IMR-90 (cell line): ENCODE measurements around the gene SLCO3A1. TPM values are rescaled to one million over a fixed set of nuclear protein-coding genes. Genes with fewer than 3 reads are reported as not detected.

ENCODE experiments used
- ATAC-seq: fragments of 200-7000 bp; cut with Tn5 transposase; 2 replicates; pipeline ENCODE4 v1.9.1; 2020; ENCODE audit warnings: low read depth, mild to moderate bottlenecking, moderate library complexity
- BruUV-seq: library from RNA; stranded (reverse); fragments of 400-500 nt; replicated peaks from 2 replicates; lab custom pipeline; 2021; lab: Mats Ljungman, UMichigan
- CTCF ChIA-PET: fragments of 300-600 bp; formaldehyde crosslinking; extraction: SDS; loops from one replicate; lab custom pipeline; 2021; ENCODE audit warnings: antibody characterized with exemption; lab: Yijun Ruan, JAX
- POLR2A ChIA-PET: fragments of 300-600 bp; sonication (Branson Sonifier 250); formaldehyde crosslinking; loops from one replicate; lab custom pipeline; 2022; ENCODE audit warnings: antibody characterized with exemption; ENCODE audit not compliant: unreplicated experiment; lab: Charles Lee
- DNase-seq: peaks from one replicate; pipeline ENCODE4 v3.0.0; 2013
- H2AFZ ChIP-seq: replicated peaks from 2 replicates; pipeline ENCODE3; 2013; ENCODE audit warnings: low read length, mild to moderate bottlenecking; ENCODE audit not compliant: poor library complexity
- H2AK5ac ChIP-seq: 2 replicates; pipeline ENCODE4 v1.6.1; 2013; ENCODE audit warnings: low read depth, low read length, inconsistent platforms
- H2AK9ac ChIP-seq: replicated peaks from 2 replicates; pipeline ENCODE3; 2013; ENCODE audit warnings: mild to moderate bottlenecking, low read depth, low read length, moderate library complexity; ENCODE audit not compliant: poor library complexity
- H2BK120ac ChIP-seq: 2 replicates; pipeline ENCODE4 v1.6.1; 2013; ENCODE audit warnings: low read depth, low read length, inconsistent platforms
- H2BK15ac ChIP-seq: 3 replicates; pipeline ENCODE4 v1.6.1; 2013; ENCODE audit warnings: low read depth, low read length, inconsistent platforms
- H2BK20ac ChIP-seq: 2 replicates; pipeline ENCODE4 v1.6.1; 2013; ENCODE audit warnings: low read depth, mild to moderate bottlenecking, inconsistent platforms, low read length, moderate library complexity
- H2BK5ac ChIP-seq: 2 replicates; pipeline ENCODE4 v1.6.1; 2013; ENCODE audit warnings: mild to moderate bottlenecking, low read depth, low read length, inconsistent platforms; ENCODE audit not compliant: poor library complexity, severe bottlenecking
- H3K14ac ChIP-seq: replicated peaks from 2 replicates; pipeline ENCODE4 v1.6.1; 2013; ENCODE audit warnings: low read depth, low read length, inconsistent platforms
- H3K18ac ChIP-seq: 2 replicates; pipeline ENCODE4 v1.6.1; 2013; ENCODE audit warnings: low read depth, low read length, control low read depth
- H3K23ac ChIP-seq: 2 replicates; pipeline ENCODE4 v1.6.1; 2013; ENCODE audit warnings: low read depth, low read length, inconsistent platforms
- H3K27ac ChIP-seq: 2 replicates; pipeline ENCODE4 v1.5.1; 2013; ENCODE audit warnings: mild to moderate bottlenecking, control low read depth, low read length; ENCODE audit not compliant: insufficient read depth
- H3K27me3 ChIP-seq: 2 replicates; pipeline ENCODE4 v1.6.1; 2013; ENCODE audit warnings: low read length; ENCODE audit not compliant: control insufficient read depth, insufficient read depth
- H3K36me3 ChIP-seq: 2 replicates; pipeline ENCODE4 v1.6.1; 2013; ENCODE audit warnings: low read length, mixed read lengths; ENCODE audit not compliant: control insufficient read depth, insufficient read depth
- H3K4ac ChIP-seq: 2 replicates; pipeline ENCODE4 v1.6.1; 2013; ENCODE audit warnings: low read depth, low read length, inconsistent platforms
- H3K4me1 ChIP-seq: 2 replicates; pipeline ENCODE4 v1.6.1; 2013; ENCODE audit warnings: low read length, mixed read lengths; ENCODE audit not compliant: control insufficient read depth, insufficient read depth
- H3K4me2 ChIP-seq: 2 replicates; pipeline ENCODE4 v1.6.1; 2013; ENCODE audit warnings: low read depth, mild to moderate bottlenecking, control low read depth, low read length, moderate library complexity
- H3K4me3 ChIP-seq: 2 replicates; pipeline ENCODE4 v1.5.1; 2013; ENCODE audit warnings: low read depth, mild to moderate bottlenecking, control low read depth, low read length, moderate library complexity; ENCODE audit not compliant: insufficient read depth
- H3K56ac ChIP-seq: 2 replicates; pipeline ENCODE4 v1.6.1; 2013; ENCODE audit warnings: low read length, inconsistent platforms; ENCODE audit not compliant: insufficient read depth; ENCODE audit errors: extremely low read depth
- H3K79me1 ChIP-seq, 2 experiments: 2 replicates each; pipeline ENCODE4 v1.6.1; 2013; ENCODE audit warnings: low read length in 2 of 2, inconsistent platforms in 1 of 2, low read depth in 1 of 2
- H3K9ac ChIP-seq: 2 replicates; pipeline ENCODE4 v1.6.1; 2013; ENCODE audit warnings: low read depth, low read length, control low read depth
- H3K9me1 ChIP-seq: 2 replicates; pipeline ENCODE4 v1.6.1; 2013; ENCODE audit warnings: low read length, inconsistent platforms; ENCODE audit not compliant: insufficient read depth
- H3K9me3 ChIP-seq: 2 replicates; pipeline ENCODE4 v1.6.1; 2013; ENCODE audit warnings: low read length; ENCODE audit not compliant: control insufficient read depth, insufficient read depth
- H4K20me1 ChIP-seq: 2 replicates; pipeline ENCODE4 v1.6.1; 2013; ENCODE audit warnings: low read length, inconsistent platforms; ENCODE audit not compliant: insufficient read depth
- H4K5ac ChIP-seq: 2 replicates; pipeline ENCODE4 v1.6.1; 2013; ENCODE audit warnings: mild to moderate bottlenecking, low read depth, low read length, control low read depth
- H4K8ac ChIP-seq, 2 experiments: 2 replicates each; pipeline ENCODE4 v1.6.1; 2013; ENCODE audit warnings: low read depth in 2 of 2, low read length in 2 of 2, control low read depth in 1 of 2, inconsistent platforms in 1 of 2
- H4K91ac ChIP-seq: 2 replicates; pipeline ENCODE4 v1.6.1; 2013; ENCODE audit warnings: low read depth, low read length, inconsistent platforms; ENCODE audit not compliant: insufficient read depth
- CEBPB ChIP-seq: IDR thresholded peaks from 2 replicates; pipeline ENCODE4 v1.6.1; 2012; ENCODE audit warnings: low read depth, low read length, improper control_type of control experiment
- CHD1 ChIP-seq: IDR thresholded peaks from 2 replicates; pipeline ENCODE4 v1.6.1; 2012; ENCODE audit warnings: low read depth, low read length, improper control_type of control experiment
- ELK1 ChIP-seq: fragments of 150-350 bp; IDR thresholded peaks from 2 replicates; pipeline ENCODE4 v1.6.1; 2016; ENCODE audit warnings: low read depth, mild to moderate bottlenecking, low read length, moderate library complexity, borderline replicate concordance
- MAZ ChIP-seq: IDR thresholded peaks from 2 replicates; pipeline ENCODE4 v1.6.1; 2012; ENCODE audit warnings: low read depth, mild to moderate bottlenecking, low read length, improper control_type of control experiment, moderate library complexity, borderline replicate concordance
- RCOR1 ChIP-seq: IDR thresholded peaks from 2 replicates; pipeline ENCODE4 v1.6.1; 2012; ENCODE audit warnings: mild to moderate bottlenecking, low read length, improper control_type of control experiment; ENCODE audit not compliant: insufficient replicate concordance
- RFX5 ChIP-seq: IDR thresholded peaks from 2 replicates; pipeline ENCODE4 v1.8.0; 2012; ENCODE audit warnings: low read depth, mild to moderate bottlenecking, low read length, moderate library complexity
- WGBS, 2 experiments: methylation state at CpG; one replicate each; pipeline versions ENCODE4 v1.1.5 to v1.1.7; 2013; ENCODE audit warnings: missing lambda C conversion rate in 2 of 2; ENCODE audit not compliant: insufficient read length in 1 of 2; ENCODE audit errors: extremely low coverage in 2 of 2; 5-methylcytosine and 5-hydroxymethylcytosine counted together
- dilution Hi-C: fragments of 300-500 bp; cut with HindIII; formaldehyde crosslinking; loops from one replicate; pipeline ENCODE4 v1.14.3; 2018; ENCODE audit warnings: low sequenced_read_pairs; ENCODE audit not compliant: unreplicated experiment
- in situ Hi-C: fragments of 300-500 bp; cut with MboI; formaldehyde crosslinking; loops from 3 replicates; pipeline ENCODE4 v1.14.3; 2019; ENCODE audit warnings: low sequenced_read_pairs, inconsistent platforms, mixed read lengths
- intact Hi-C: fragments of 100-400 bp; cut with micrococcal nuclease; formaldehyde crosslinking; loops from 2 replicates; pipeline ENCODE4 v1.10.0; 2022
- polyA plus RNA-seq, 3 experiments: library from polyadenylated mRNA; depleted of rRNA; stranded (reverse); fragments of >200 nt; gene quantifications; 2 replicates each; pipeline ENCODE4 v1.2.3, GENCODE V29; 2012; ENCODE audit warnings: low replicate concordance in 1 of 3
- total RNA-seq: library from RNA; depleted of rRNA; stranded (reverse); fragments of >200 nt; gene quantifications from 2 replicates; pipeline ENCODE4 v1.2.3, GENCODE V29; 2012

The SLCO3A1 gene
- total and polyA plus RNA-seq, 2 of the 4 experiments (the other 2 are of a cell fraction) = 4.7 to 8.1 TPM

- ChIA-PET POLR2A (no interaction called here), CTCF (no interaction called here)
- no peak overlapping the region for H3K9ac ChIP-seq
- no peaks in the 10 kb centered on the region for H3K27me3 ChIP-seq
- no peak overlapping the region for H2AFZ ChIP-seq
- H3K14ac ChIP-seq = no peak overlapping the region
- WGBS, 2 experiments = 74% methylated on average over 2 of the region's 4 CpGs; no CpG with 5 or more reads in 1 of the 2 experiments
- H3K4ac ChIP-seq = no peak overlapping the region
- no peak overlapping the region for H2BK15ac ChIP-seq
- no peaks in the 10 kb centered on the region; the same call in 1 of the 2 replicates for H3K9me3 ChIP-seq
- H3K27ac ChIP-seq = no peak overlapping the region
- BruUV-seq = no TSS peak
- H4K5ac ChIP-seq = no peak overlapping the region
- no peak overlapping the region for H2BK5ac ChIP-seq
- no peak overlapping the region for H4K91ac ChIP-seq
- H2BK120ac ChIP-seq = no peak overlapping the region
- H3K23ac ChIP-seq = no peak overlapping the region
- no peaks in the 10 kb centered on the region for H3K36me3 ChIP-seq
- no peaks in the 10 kb centered on the region for H3K4me1 ChIP-seq
- H4K20me1 ChIP-seq = no peaks in the 10 kb centered on the region
- H3K56ac ChIP-seq = no peak overlapping the region
- no peak overlapping the region for H3K18ac ChIP-seq
- H3K4me2 ChIP-seq = no peak overlapping the region
- ATAC-seq (no peak), DNase-seq (no peak)
- H2BK20ac ChIP-seq = no peak overlapping the region
- no peak overlapping the region for H2AK5ac ChIP-seq
- TF ChIP-seq RFX5 = no peak
- TF ChIP-seq CHD1 = no peak
- TF ChIP-seq MAZ = no peak
- no peak for TF ChIP-seq RCOR1
- no peak for TF ChIP-seq ELK1
- TF ChIP-seq CEBPB = no peak
- no peak overlapping the region for H3K4me3 ChIP-seq
- H4K8ac ChIP-seq = no peak overlapping the region
- H3K79me1 ChIP-seq = no peaks in the 10 kb centered on the region
- in situ Hi-C loops (no loop called here), dilution Hi-C loops (no loop called here), intact Hi-C loops (no loop called here)
- H3K9me1 ChIP-seq = no peaks in the 10 kb centered on the region
- no peak overlapping the region for H2AK9ac ChIP-seq
Measured at GRCh38 chr15:92189166-92189565, 335.7 kb downstream of the SLCO3A1 start.
